ENCODE results near the gene PRDM16. TPM values are rescaled to one million over a fixed set of nuclear protein-coding genes. Genes with fewer than 3 reads are reported as not detected.

Gene PRDM16
- total RNA-seq, 1 donor from 2014 or later, result 5.6 TPM

GRCh38 chr1:3229081-3229725 is 160.2 kb downstream of the PRDM16 start:
- no peak for TF ChIP-seq CTCF (IDR thresholded peaks at IDR 0.05; ENCODE audit: insufficient read depth, low read length, poor library complexity, severe bottlenecking)
- peaks cover 42% of the 10 kb centered on the region for H3K27me3 ChIP-seq (ENCODE audit: control insufficient read depth, insufficient read depth, low read length)
- H3K4me3 ChIP-seq (ENCODE audit: low read depth, low read length), result no peak overlapping the region
- H3K36me3 ChIP-seq (ENCODE audit: control insufficient read depth, insufficient read depth, low read length), result no peaks in the 10 kb centered on the region
- no peak for DNase-seq (ENCODE audit: low read depth)

GRCh38 chr1:3230553-3230952 is 161.6 kb downstream of the PRDM16 start:
- Histone ChIP-seq H3K27me3 (ENCODE audit: control insufficient read depth, insufficient read depth, low read length) (peaks cover 42% of the 10 kb centered on the region), H3K36me3 (ENCODE audit: control insufficient read depth, insufficient read depth, low read length) (no peaks in the 10 kb centered on the region), H3K4me3 (ENCODE audit: low read depth, low read length) (no peak overlapping the region)
- DNase-seq (ENCODE audit: low read depth), result no peak
- TF ChIP-seq CTCF (IDR thresholded peaks at IDR 0.05; ENCODE audit: insufficient read depth, low read length, poor library complexity, severe bottlenecking), result no peak

GRCh38 chr1:3231245-3231644 is 162.2 kb downstream of the PRDM16 start:
- no peak for TF ChIP-seq CTCF (IDR thresholded peaks at IDR 0.05; ENCODE audit: insufficient read depth, low read length, poor library complexity, severe bottlenecking)

GRCh38 chr1:3231826-3232225 is 162.8 kb downstream of the PRDM16 start:
- Histone ChIP-seq H3K27me3 (ENCODE audit: control insufficient read depth, insufficient read depth, low read length) (peaks cover 36% of the 10 kb centered on the region), H3K4me3 (ENCODE audit: low read depth, low read length) (no peak overlapping the region), H3K36me3 (ENCODE audit: control insufficient read depth, insufficient read depth, low read length) (no peaks in the 10 kb centered on the region)
- no peak for DNase-seq (ENCODE audit: low read depth)
- TF ChIP-seq CTCF (IDR thresholded peaks at IDR 0.05; ENCODE audit: insufficient read depth, low read length, poor library complexity, severe bottlenecking), result no peak

More at GRCh38 chr1:3231245-3231644, 162.2 kb downstream of the PRDM16 start:
- Histone ChIP-seq H3K4me3 (ENCODE audit: low read depth, low read length) (no peak overlapping the region), H3K27me3 (ENCODE audit: control insufficient read depth, insufficient read depth, low read length) (peaks cover 36% of the 10 kb centered on the region), H3K36me3 (ENCODE audit: control insufficient read depth, insufficient read depth, low read length) (no peaks in the 10 kb centered on the region)
- DNase-seq (ENCODE audit: low read depth), result no peak

- no peak overlapping the region for H3K4me3 ChIP-seq (ENCODE audit: low read depth, low read length)
- no peak for DNase-seq (ENCODE audit: low read depth)
- H3K36me3 ChIP-seq (ENCODE audit: control insufficient read depth, insufficient read depth, low read length), result no peaks in the 10 kb centered on the region
- TF ChIP-seq CTCF (IDR thresholded peaks at IDR 0.05; ENCODE audit: insufficient read depth, low read length, poor library complexity, severe bottlenecking), result no peak
- peaks cover 26% of the 10 kb centered on the region for H3K27me3 ChIP-seq (ENCODE audit: control insufficient read depth, insufficient read depth, low read length)
These were observed 164.0 kb downstream of the PRDM16 start for GRCh38 chr1:3233031-3233430.

- no peak for TF ChIP-seq CTCF (IDR thresholded peaks at IDR 0.05; ENCODE audit: insufficient read depth, low read length, poor library complexity, severe bottlenecking)
- H3K27me3 ChIP-seq (ENCODE audit: control insufficient read depth, insufficient read depth, low read length), result peaks cover 22% of the 10 kb centered on the region
These were observed 164.5 kb downstream of the PRDM16 start for GRCh38 chr1:3233551-3233950.

More at GRCh38 chr1:3233551-3233950, 164.5 kb downstream of the PRDM16 start:
- DNase-seq (ENCODE audit: low read depth), result no peak
- H3K4me3 ChIP-seq (ENCODE audit: low read depth, low read length), result no peak overlapping the region
- no peaks in the 10 kb centered on the region for H3K36me3 ChIP-seq (ENCODE audit: control insufficient read depth, insufficient read depth, low read length)

Data from kidney epithelial cell (primary cell).